ENCODE data around the gene ZNF277.

DNA sequence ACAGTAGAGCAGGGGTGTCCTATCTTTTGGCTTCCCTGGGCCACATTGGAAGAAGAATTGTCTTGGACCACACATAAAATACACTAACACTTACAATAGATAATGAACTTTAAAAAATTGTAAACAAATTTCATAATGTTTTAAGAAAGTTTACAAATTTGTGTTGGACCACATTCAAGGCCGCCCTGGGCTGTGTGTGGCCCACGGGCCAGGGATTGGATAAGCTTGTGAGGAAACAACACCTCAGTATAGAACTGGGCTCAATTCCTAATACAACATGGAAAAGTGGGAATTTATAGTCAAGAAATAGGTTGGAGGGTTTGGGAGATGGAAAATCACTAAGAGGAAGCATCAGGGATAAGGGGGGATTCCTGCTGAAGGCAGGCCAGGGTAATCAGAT lies 17.7 kb downstream of the ZNF277 start:
- no peak for TF ChIP-seq EGR1 (IDR thresholded peaks at IDR 0.05; ENCODE audit: borderline replicate concordance in 1 of 2, low read depth in 2 of 2, low read length in 2 of 2)
- TF ChIP-seq FOXM1 (IDR thresholded peaks at IDR 0.05; ENCODE audit: low read depth, low read length) = no peak
- TF ChIP-seq, protein P1, sequence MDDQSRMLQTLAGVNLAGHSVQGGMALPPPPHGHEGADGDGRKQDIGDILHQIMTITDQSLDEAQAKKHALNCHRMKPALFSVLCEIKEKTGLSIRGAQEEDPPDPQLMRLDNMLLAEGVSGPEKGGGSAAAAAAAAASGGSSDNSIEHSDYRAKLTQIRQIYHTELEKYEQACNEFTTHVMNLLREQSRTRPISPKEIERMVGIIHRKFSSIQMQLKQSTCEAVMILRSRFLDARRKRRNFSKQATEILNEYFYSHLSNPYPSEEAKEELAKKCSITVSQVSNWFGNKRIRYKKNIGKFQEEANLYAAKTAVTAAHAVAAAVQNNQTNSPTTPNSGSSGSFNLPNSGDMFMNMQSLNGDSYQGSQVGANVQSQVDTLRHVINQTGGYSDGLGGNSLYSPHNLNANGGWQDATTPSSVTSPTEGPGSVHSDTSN (IDR thresholded peaks at IDR 0.05; ENCODE audit: insufficient replicate concordance, low read depth, low read length) = no peak
- TF ChIP-seq POLR2A (IDR thresholded peaks at IDR 0.05; ENCODE audit: low read depth, low read length) = no peak
- TF ChIP-seq, protein P2, sequence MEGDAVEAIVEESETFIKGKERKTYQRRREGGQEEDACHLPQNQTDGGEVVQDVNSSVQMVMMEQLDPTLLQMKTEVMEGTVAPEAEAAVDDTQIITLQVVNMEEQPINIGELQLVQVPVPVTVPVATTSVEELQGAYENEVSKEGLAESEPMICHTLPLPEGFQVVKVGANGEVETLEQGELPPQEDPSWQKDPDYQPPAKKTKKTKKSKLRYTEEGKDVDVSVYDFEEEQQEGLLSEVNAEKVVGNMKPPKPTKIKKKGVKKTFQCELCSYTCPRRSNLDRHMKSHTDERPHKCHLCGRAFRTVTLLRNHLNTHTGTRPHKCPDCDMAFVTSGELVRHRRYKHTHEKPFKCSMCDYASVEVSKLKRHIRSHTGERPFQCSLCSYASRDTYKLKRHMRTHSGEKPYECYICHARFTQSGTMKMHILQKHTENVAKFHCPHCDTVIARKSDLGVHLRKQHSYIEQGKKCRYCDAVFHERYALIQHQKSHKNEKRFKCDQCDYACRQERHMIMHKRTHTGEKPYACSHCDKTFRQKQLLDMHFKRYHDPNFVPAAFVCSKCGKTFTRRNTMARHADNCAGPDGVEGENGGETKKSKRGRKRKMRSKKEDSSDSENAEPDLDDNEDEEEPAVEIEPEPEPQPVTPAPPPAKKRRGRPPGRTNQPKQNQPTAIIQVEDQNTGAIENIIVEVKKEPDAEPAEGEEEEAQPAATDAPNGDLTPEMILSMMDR (IDR thresholded peaks at IDR 0.05 in 2 of 3, conservative IDR thresholded peaks at IDR 0.05 in 1 of 3; ENCODE audit: control insufficient read depth in 2 of 3, extremely low read depth in 1 of 3, insufficient read depth in 1 of 3, low read depth in 3 of 3, low read length in 3 of 3) = no peak
- TF ChIP-seq, protein P3, sequence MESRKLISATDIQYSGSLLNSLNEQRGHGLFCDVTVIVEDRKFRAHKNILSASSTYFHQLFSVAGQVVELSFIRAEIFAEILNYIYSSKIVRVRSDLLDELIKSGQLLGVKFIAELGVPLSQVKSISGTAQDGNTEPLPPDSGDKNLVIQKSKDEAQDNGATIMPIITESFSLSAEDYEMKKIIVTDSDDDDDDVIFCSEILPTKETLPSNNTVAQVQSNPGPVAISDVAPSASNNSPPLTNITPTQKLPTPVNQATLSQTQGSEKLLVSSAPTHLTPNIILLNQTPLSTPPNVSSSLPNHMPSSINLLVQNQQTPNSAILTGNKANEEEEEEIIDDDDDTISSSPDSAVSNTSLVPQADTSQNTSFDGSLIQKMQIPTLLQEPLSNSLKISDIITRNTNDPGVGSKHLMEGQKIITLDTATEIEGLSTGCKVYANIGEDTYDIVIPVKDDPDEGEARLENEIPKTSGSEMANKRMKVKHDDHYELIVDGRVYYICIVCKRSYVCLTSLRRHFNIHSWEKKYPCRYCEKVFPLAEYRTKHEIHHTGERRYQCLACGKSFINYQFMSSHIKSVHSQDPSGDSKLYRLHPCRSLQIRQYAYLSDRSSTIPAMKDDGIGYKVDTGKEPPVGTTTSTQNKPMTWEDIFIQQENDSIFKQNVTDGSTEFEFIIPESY (IDR thresholded peaks at IDR 0.05) = no peak
- TF ChIP-seq, protein P4, sequence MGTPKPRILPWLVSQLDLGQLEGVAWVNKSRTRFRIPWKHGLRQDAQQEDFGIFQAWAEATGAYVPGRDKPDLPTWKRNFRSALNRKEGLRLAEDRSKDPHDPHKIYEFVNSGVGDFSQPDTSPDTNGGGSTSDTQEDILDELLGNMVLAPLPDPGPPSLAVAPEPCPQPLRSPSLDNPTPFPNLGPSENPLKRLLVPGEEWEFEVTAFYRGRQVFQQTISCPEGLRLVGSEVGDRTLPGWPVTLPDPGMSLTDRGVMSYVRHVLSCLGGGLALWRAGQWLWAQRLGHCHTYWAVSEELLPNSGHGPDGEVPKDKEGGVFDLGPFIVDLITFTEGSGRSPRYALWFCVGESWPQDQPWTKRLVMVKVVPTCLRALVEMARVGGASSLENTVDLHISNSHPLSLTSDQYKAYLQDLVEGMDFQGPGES (IDR thresholded peaks at IDR 0.05) = no peak
- no peak for TF ChIP-seq RELA (IDR thresholded peaks at IDR 0.05; ENCODE audit: borderline replicate concordance, partially characterized antibody)
- TF ChIP-seq EZH2 (IDR thresholded peaks at IDR 0.05; ENCODE audit: borderline replicate concordance, control insufficient read depth, low read depth, low read length) = no peak
- no peak for TF ChIP-seq BCL11A (IDR thresholded peaks at IDR 0.05; ENCODE audit: low read depth, low read length)
- TF ChIP-seq, protein P5, sequence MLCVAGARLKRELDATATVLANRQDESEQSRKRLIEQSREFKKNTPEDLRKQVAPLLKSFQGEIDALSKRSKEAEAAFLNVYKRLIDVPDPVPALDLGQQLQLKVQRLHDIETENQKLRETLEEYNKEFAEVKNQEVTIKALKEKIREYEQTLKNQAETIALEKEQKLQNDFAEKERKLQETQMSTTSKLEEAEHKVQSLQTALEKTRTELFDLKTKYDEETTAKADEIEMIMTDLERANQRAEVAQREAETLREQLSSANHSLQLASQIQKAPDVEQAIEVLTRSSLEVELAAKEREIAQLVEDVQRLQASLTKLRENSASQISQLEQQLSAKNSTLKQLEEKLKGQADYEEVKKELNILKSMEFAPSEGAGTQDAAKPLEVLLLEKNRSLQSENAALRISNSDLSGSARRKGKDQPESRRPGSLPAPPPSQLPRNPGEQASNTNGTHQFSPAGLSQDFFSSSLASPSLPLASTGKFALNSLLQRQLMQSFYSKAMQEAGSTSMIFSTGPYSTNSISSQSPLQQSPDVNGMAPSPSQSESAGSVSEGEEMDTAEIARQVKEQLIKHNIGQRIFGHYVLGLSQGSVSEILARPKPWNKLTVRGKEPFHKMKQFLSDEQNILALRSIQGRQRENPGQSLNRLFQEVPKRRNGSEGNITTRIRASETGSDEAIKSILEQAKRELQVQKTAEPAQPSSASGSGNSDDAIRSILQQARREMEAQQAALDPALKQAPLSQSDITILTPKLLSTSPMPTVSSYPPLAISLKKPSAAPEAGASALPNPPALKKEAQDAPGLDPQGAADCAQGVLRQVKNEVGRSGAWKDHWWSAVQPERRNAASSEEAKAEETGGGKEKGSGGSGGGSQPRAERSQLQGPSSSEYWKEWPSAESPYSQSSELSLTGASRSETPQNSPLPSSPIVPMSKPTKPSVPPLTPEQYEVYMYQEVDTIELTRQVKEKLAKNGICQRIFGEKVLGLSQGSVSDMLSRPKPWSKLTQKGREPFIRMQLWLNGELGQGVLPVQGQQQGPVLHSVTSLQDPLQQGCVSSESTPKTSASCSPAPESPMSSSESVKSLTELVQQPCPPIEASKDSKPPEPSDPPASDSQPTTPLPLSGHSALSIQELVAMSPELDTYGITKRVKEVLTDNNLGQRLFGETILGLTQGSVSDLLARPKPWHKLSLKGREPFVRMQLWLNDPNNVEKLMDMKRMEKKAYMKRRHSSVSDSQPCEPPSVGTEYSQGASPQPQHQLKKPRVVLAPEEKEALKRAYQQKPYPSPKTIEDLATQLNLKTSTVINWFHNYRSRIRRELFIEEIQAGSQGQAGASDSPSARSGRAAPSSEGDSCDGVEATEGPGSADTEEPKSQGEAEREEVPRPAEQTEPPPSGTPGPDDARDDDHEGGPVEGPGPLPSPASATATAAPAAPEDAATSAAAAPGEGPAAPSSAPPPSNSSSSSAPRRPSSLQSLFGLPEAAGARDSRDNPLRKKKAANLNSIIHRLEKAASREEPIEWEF (IDR thresholded peaks at IDR 0.05; ENCODE audit: insufficient replicate concordance, low read depth, low read length) = no peak
- no peak for TF ChIP-seq GATAD2B (conservative IDR thresholded peaks at IDR 0.05; ENCODE audit: low read depth)
